Measurements from ENCODE around the gene ATP8B4. TPM values are rescaled to one million over a fixed set of nuclear protein-coding genes. Genes with fewer than 3 reads are reported as not detected.

Gene ATP8B4
- total and polyA plus RNA-seq, 4 donors, result 1.9 to 19.7 (median 12.4) TPM

DNA sequence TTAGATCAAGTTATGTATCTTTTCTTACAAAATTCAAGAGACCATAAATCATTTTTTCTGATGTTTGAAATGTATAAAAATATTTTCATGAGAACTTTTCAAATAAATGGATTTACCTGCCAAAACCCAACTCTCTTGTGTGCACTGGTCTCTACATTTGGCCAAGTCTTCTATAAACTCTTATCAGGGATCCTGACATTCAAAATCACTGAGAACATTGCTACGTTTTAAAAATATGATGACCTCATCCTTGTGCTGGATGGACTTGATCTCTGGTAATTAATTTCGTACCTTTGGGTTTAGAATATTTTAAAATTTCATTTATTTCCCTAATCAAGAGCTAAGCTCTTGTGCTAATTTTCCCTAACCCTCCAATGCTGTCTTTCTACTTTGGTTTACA lies 127.4 kb downstream of the ATP8B4 start:
- Histone ChIP-seq H3K27me3 (ENCODE audit: control insufficient read depth in 4 of 4, insufficient read depth in 4 of 4, low read length in 3 of 4) (no peaks in the 10 kb centered on the region), H3K4me1 (ENCODE audit: control insufficient read depth in 4 of 4, insufficient read depth in 4 of 4, low read length in 3 of 4) (no peaks in the 10 kb centered on the region), H3K4me3 (ENCODE audit: low read depth in 1 of 3, low read length in 3 of 3) (no peak overlapping the region), H3K9ac (ENCODE audit: low read depth in 1 of 2, low read length in 2 of 2) (no peak overlapping the region), H3K27ac (ENCODE audit: low read depth in 1 of 2, low read length in 2 of 2) (no peak overlapping the region), H3K9me3 (ENCODE audit: control insufficient read depth in 4 of 4, low read length in 3 of 4) (no peaks in the 10 kb centered on the region), H3K36me3 (ENCODE audit: control insufficient read depth in 4 of 4, insufficient read depth in 3 of 4, low read depth in 1 of 4, low read length in 3 of 4) (peaks cover 0 to 2% (median 0%) of the 10 kb centered on the region in 4 donors)
- 84% methylated on average over 2 of the region's 2 CpGs for WGBS
- no peak for TF ChIP-seq NR2F2 (IDR thresholded peaks at IDR 0.05)
- TF ChIP-seq RAD21 (IDR thresholded peaks at IDR 0.05), result no peak
- no peak for TF ChIP-seq FOXA2 (IDR thresholded peaks at IDR 0.05)
- no peak for TF ChIP-seq JUND (IDR thresholded peaks at IDR 0.05)
- TF ChIP-seq SP1 (IDR thresholded peaks at IDR 0.05), result no peak
- no peak for TF ChIP-seq TAF1 (conservative IDR thresholded peaks at IDR 0.05)
- no peak for DNase-seq (ENCODE audit: low spot score)

DNA sequence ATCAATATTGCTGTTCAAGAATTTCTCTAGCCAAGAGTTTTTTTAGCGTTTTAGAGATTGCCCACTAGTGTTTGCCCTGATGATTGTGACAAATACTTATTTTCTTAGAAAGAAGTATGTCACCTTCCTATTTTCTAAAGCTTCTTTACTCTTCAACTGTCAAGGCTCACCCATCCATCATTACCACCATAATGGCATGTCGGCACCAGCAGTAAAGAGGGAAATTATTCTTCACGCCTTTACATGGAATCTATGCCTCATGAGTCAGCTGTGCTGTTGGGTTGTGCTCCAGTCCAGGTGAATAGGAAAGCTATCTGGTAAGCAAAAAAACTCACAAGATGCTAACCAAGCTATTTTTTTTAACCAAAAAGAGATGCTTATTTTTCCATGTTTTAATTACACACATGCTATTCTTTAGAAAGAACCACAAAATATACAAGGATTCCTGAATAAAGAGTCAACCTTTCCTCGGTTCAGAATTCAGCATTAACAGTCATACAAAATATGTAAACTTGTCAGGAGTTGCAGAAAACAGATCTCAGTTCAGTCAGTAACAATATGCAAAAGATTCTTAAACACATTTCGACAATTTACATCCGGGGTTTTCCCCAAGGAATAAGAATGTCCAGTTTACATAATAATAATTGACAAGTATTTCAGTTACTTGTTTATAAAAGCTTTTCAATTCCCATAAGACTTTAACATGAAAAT lies 128.0 kb downstream of the ATP8B4 start:
- Histone ChIP-seq H3K27me3 (ENCODE audit: control insufficient read depth in 4 of 4, insufficient read depth in 4 of 4, low read length in 3 of 4) (no peaks in the 10 kb centered on the region), H3K27ac (ENCODE audit: low read depth in 1 of 2, low read length in 2 of 2) (no peak overlapping the region), H3K9ac (ENCODE audit: low read depth in 1 of 2, low read length in 2 of 2) (no peak overlapping the region), H3K9me3 (ENCODE audit: control insufficient read depth in 4 of 4, low read length in 3 of 4) (no peaks in the 10 kb centered on the region), H3K4me3 (ENCODE audit: low read depth in 1 of 3, low read length in 3 of 3) (no peak overlapping the region), H3K4me1 (ENCODE audit: control insufficient read depth in 4 of 4, insufficient read depth in 4 of 4, low read length in 3 of 4) (no peaks in the 10 kb centered on the region), H3K36me3 (ENCODE audit: control insufficient read depth in 4 of 4, insufficient read depth in 3 of 4, low read depth in 1 of 4, low read length in 3 of 4) (no peaks in the 10 kb centered on the region)
- TF ChIP-seq, protein P1, sequence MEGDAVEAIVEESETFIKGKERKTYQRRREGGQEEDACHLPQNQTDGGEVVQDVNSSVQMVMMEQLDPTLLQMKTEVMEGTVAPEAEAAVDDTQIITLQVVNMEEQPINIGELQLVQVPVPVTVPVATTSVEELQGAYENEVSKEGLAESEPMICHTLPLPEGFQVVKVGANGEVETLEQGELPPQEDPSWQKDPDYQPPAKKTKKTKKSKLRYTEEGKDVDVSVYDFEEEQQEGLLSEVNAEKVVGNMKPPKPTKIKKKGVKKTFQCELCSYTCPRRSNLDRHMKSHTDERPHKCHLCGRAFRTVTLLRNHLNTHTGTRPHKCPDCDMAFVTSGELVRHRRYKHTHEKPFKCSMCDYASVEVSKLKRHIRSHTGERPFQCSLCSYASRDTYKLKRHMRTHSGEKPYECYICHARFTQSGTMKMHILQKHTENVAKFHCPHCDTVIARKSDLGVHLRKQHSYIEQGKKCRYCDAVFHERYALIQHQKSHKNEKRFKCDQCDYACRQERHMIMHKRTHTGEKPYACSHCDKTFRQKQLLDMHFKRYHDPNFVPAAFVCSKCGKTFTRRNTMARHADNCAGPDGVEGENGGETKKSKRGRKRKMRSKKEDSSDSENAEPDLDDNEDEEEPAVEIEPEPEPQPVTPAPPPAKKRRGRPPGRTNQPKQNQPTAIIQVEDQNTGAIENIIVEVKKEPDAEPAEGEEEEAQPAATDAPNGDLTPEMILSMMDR (IDR thresholded peaks at IDR 0.05; ENCODE audit: low read depth, low read length, missing input control), result no peak
- TF ChIP-seq RXRA (IDR thresholded peaks at IDR 0.05), result no peak
- TF ChIP-seq, protein P2, sequence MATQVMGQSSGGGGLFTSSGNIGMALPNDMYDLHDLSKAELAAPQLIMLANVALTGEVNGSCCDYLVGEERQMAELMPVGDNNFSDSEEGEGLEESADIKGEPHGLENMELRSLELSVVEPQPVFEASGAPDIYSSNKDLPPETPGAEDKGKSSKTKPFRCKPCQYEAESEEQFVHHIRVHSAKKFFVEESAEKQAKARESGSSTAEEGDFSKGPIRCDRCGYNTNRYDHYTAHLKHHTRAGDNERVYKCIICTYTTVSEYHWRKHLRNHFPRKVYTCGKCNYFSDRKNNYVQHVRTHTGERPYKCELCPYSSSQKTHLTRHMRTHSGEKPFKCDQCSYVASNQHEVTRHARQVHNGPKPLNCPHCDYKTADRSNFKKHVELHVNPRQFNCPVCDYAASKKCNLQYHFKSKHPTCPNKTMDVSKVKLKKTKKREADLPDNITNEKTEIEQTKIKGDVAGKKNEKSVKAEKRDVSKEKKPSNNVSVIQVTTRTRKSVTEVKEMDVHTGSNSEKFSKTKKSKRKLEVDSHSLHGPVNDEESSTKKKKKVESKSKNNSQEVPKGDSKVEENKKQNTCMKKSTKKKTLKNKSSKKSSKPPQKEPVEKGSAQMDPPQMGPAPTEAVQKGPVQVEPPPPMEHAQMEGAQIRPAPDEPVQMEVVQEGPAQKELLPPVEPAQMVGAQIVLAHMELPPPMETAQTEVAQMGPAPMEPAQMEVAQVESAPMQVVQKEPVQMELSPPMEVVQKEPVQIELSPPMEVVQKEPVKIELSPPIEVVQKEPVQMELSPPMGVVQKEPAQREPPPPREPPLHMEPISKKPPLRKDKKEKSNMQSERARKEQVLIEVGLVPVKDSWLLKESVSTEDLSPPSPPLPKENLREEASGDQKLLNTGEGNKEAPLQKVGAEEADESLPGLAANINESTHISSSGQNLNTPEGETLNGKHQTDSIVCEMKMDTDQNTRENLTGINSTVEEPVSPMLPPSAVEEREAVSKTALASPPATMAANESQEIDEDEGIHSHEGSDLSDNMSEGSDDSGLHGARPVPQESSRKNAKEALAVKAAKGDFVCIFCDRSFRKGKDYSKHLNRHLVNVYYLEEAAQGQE (IDR thresholded peaks at IDR 0.05), result no peak
- no peak for DNase-seq (ENCODE audit: low spot score)
- 88% methylated on average over 6 of the region's 6 CpGs for WGBS

DNA sequence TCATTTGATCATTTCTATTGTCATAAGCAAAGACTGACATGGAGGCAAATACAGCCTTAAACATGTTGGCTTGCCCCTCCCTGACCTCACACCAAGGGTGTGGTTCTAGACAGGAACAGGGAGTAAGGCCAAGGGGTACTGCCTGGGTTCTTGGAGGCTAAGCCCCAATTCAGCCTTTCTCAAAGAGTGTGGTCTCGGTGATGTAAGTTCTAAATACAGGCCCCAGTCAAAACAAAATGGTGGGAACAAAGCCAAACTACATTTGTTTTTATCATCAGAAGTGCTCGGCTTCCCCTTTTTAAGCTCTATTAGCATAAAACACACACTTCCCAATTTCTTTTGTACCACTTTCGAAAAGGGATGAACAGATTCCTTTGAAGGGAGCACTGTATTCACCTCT lies 129.5 kb downstream of the ATP8B4 start:
- 76% methylated on average over 3 of the region's 3 CpGs for WGBS
- TF ChIP-seq NR2F2 (IDR thresholded peaks at IDR 0.05), result no peak
- no peak for TF ChIP-seq FOXA1 (IDR thresholded peaks at IDR 0.05)
- TF ChIP-seq, protein P3, sequence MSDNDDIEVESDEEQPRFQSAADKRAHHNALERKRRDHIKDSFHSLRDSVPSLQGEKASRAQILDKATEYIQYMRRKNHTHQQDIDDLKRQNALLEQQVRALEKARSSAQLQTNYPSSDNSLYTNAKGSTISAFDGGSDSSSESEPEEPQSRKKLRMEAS (IDR thresholded peaks at IDR 0.05), result no peak
- H3K27ac ChIP-seq (ENCODE audit: low read depth in 1 of 2, low read length in 2 of 2), result no peak overlapping the region

More for the DNA sequence above, 129.5 kb downstream of the ATP8B4 start:
- no peaks in the 10 kb centered on the region for H3K36me3 ChIP-seq (ENCODE audit: control insufficient read depth in 4 of 4, insufficient read depth in 3 of 4, low read depth in 1 of 4, low read length in 3 of 4)
- no peaks in the 10 kb centered on the region for H3K27me3 ChIP-seq (ENCODE audit: control insufficient read depth in 4 of 4, insufficient read depth in 4 of 4, low read length in 3 of 4)
- H3K4me3 ChIP-seq (ENCODE audit: low read depth in 1 of 3, low read length in 3 of 3), result no peak overlapping the region
- no peak overlapping the region for H3K9ac ChIP-seq (ENCODE audit: low read depth in 1 of 2, low read length in 2 of 2)
- H3K4me1 ChIP-seq (ENCODE audit: control insufficient read depth in 4 of 4, insufficient read depth in 4 of 4, low read length in 3 of 4), result no peaks in the 10 kb centered on the region
- DNase-seq (ENCODE audit: low spot score), result no peak
- no peaks in the 10 kb centered on the region for H3K9me3 ChIP-seq (ENCODE audit: control insufficient read depth in 4 of 4, low read length in 3 of 4)

Data from liver (tissue), 9 donors.